Activated CD8-positive, alpha-beta memory T cell treated with anti-CD3 and anti-CD28 coated beads, Interleukin-2, amount 10 ng/mL, durations not matched to agents 7 days and 5 days (primary cell): ENCODE data around the gene DYNC1H1. TPM values are rescaled to one million over a fixed set of nuclear protein-coding genes. Genes with fewer than 3 reads are reported as not detected.
A peak's percentile ranks its signal among the peaks of the same experiment; 100 is the strongest.
"Not testable (repeated sequence)": the region's sequence is repeated elsewhere in the genome, so short reads cannot be mapped to it uniquely, and the experiment has no call there.

Experiments
- ATAC-seq: fragments of 150-1000 bp; cut with Tn5 transposase; one replicate; pipeline ENCODE4 v1.10.0; 2021; ENCODE audit warnings: moderate library complexity
- CTCF ChIA-PET: fragments of 350-600 bp; sonication (Branson Sonifier 250); formaldehyde crosslinking; loops from one replicate; lab custom pipeline; 2021; ENCODE audit warnings: antibody characterized with exemption; lab: Charles Lee
- DNase-seq: peaks from one replicate; pipeline ENCODE4 v3.0.0-alpha.2; 2020
- H3K27ac Mint-ChIP-seq: one replicate; pipeline ENCODE4 v1.8.0; 2021; ENCODE audit warnings: mild to moderate bottlenecking, mixed read lengths
- H3K27me3 Mint-ChIP-seq: one replicate; pipeline ENCODE4 v1.8.0; 2021; ENCODE audit warnings: mixed read lengths
- H3K36me3 Mint-ChIP-seq: one replicate; pipeline ENCODE4 v1.8.0; 2021; ENCODE audit warnings: mild to moderate bottlenecking, mixed read lengths
- H3K4me1 Mint-ChIP-seq: one replicate; pipeline ENCODE4 v1.8.0; 2021; ENCODE audit warnings: mixed read lengths
- H3K4me3 Mint-ChIP-seq: one replicate; pipeline ENCODE4 v1.8.0; 2021; ENCODE audit warnings: mild to moderate bottlenecking, moderate library complexity, mixed read lengths
- H3K9me3 Mint-ChIP-seq: one replicate; pipeline ENCODE4 v1.8.0; 2022; ENCODE audit warnings: low read depth, mixed read lengths
- total RNA-seq, 2 experiments: library from RNA; stranded (reverse); gene quantifications; one replicate each; pipeline ENCODE4 v1.2.3, GENCODE V29; 2021

The DYNC1H1 gene
- total RNA-seq, 2 experiments from 2014 or later = 308 to 325 TPM

DNA sequence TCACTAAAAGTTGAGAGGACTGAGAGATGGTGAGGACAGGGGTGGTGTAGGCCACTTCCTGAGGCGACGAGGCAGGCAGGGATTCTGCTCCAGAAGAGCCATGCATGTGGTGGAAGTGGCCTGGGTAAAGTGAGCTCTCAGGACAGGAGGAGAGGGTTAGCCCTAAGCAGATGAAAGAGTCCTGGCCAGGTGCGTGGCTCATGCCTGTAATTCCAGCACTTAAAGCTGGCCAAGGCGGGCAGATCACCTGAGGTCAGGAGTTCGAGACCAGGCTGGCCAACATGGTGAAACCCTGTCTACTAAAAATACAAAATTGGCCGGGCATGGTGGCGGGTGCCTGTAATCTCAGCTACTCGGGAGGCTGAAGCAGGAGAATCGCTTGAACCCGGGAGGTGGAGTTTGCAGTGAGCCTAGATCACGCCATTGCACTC, 114.0 kb downstream of the DYNC1H1 start:
- Mint-ChIP-seq H3K27ac (peak overlapping the region; percentile 29), H3K4me1 (peaks cover 33% of the 10 kb centered on the region), H3K36me3 (peaks cover 56% of the 10 kb centered on the region)
- H3K9me3 Mint-ChIP-seq, H3K27me3 Mint-ChIP-seq, ATAC-seq, DNase-seq, CTCF ChIA-PET, H3K4me3 Mint-ChIP-seq: not testable (repeated sequence)

- CTCF ChIA-PET = no interaction called here
- no peaks in the 10 kb centered on the region for H3K27me3 Mint-ChIP-seq
- DNase-seq (no peak), ATAC-seq (peak; percentile 13)
- peaks cover 62% of the 10 kb centered on the region for H3K36me3 Mint-ChIP-seq
- no peaks in the 10 kb centered on the region for H3K9me3 Mint-ChIP-seq
- peaks cover 38% of the 10 kb centered on the region for H3K4me1 Mint-ChIP-seq
- H3K27ac Mint-ChIP-seq = no peak overlapping the region
- H3K4me3 Mint-ChIP-seq = no peak overlapping the region
Measured at GRCh38 chr14:102078831-102079699, 114.7 kb downstream of the DYNC1H1 start.

- Mint-ChIP-seq H3K4me3 (no peak overlapping the region), H3K27me3 (no peaks in the 10 kb centered on the region), H3K36me3 (peaks cover 62% of the 10 kb centered on the region), H3K9me3 (no peaks in the 10 kb centered on the region), H3K4me1 (peaks cover 44% of the 10 kb centered on the region), H3K27ac (no peak overlapping the region)
- DNase-seq = no peak
- ATAC-seq = no peak
- CTCF ChIA-PET = no interaction called here
Measured at GRCh38 chr14:102079700-102079979, 115.3 kb downstream of the DYNC1H1 start.

- ATAC-seq = no peak
- H3K27ac Mint-ChIP-seq = peak overlapping the region; percentile 45
- H3K4me3 Mint-ChIP-seq = no peak overlapping the region
- CTCF ChIA-PET = no interaction called here
- DNase-seq = no peak
- no peaks in the 10 kb centered on the region for H3K9me3 Mint-ChIP-seq
- no peaks in the 10 kb centered on the region for H3K27me3 Mint-ChIP-seq
- H3K36me3 Mint-ChIP-seq = peaks cover 70% of the 10 kb centered on the region
- H3K4me1 Mint-ChIP-seq = peaks cover 52% of the 10 kb centered on the region
Measured at GRCh38 chr14:102080183-102081080, 116.1 kb downstream of the DYNC1H1 start.

- H3K4me3 Mint-ChIP-seq = no peak overlapping the region
- peak overlapping the region; percentile 49 for H3K27ac Mint-ChIP-seq
- peaks cover 79% of the 10 kb centered on the region for H3K36me3 Mint-ChIP-seq
- peaks cover 55% of the 10 kb centered on the region for H3K4me1 Mint-ChIP-seq
- CTCF ChIA-PET = no interaction called here
- no peaks in the 10 kb centered on the region for H3K9me3 Mint-ChIP-seq
- DNase-seq (no peak), ATAC-seq (no peak)
- H3K27me3 Mint-ChIP-seq = no peaks in the 10 kb centered on the region
Measured at GRCh38 chr14:102081231-102082080, 117.1 kb downstream of the DYNC1H1 start.

DNA sequence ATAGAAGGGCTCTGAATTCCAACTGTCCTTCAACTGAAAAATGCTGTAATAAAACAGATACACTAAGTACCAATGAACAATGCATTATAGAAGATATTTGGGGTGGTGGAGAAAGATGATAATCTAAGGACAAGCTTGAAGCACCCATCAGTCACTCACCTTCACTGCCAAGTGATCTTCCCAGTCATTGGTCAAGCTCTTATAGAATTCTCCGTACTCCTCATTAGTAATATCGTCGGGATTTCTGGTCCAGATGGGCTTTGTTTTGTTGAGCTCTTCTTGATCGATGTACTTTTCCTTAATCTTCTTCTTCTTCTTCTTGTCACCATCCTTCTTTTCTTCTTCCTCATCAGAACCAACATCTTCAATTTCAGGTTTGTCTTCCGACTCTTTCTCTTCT, 120.1 kb downstream of the DYNC1H1 start:
- Mint-ChIP-seq H3K36me3 (peaks cover 68% of the 10 kb centered on the region), H3K27ac (peak overlapping the region; percentile 93), H3K4me3 (peak overlapping the region; percentile 93), H3K4me1 (peaks cover 66% of the 10 kb centered on the region)
- CTCF ChIA-PET = interaction anchor here (0.6 to 2.6 kb wide), 6 partner anchors 9 to 363 kb away, joined by 3 to 12 read pairs (median 5); no protein-coding TSS in a partner anchor
- not testable (repeated sequence) for DNase-seq, ATAC-seq, H3K27me3 Mint-ChIP-seq, H3K9me3 Mint-ChIP-seq

- Mint-ChIP-seq H3K4me1 (peaks cover 68% of the 10 kb centered on the region), H3K36me3 (peaks cover 65% of the 10 kb centered on the region), H3K27me3 (no peaks in the 10 kb centered on the region), H3K27ac (peak overlapping the region; percentile 93), H3K9me3 (no peaks in the 10 kb centered on the region), H3K4me3 (peak overlapping the region; percentile 93)
- DNase-seq (no peak), ATAC-seq (no peak)
- CTCF ChIA-PET = interaction anchor here (1.5 to 2.6 kb wide), 4 partner anchors 11 to 363 kb away, joined by 5 to 12 read pairs (median 6); no protein-coding TSS in a partner anchor
Measured at GRCh38 chr14:102084931-102085330, 120.6 kb downstream of the DYNC1H1 start.

DNA sequence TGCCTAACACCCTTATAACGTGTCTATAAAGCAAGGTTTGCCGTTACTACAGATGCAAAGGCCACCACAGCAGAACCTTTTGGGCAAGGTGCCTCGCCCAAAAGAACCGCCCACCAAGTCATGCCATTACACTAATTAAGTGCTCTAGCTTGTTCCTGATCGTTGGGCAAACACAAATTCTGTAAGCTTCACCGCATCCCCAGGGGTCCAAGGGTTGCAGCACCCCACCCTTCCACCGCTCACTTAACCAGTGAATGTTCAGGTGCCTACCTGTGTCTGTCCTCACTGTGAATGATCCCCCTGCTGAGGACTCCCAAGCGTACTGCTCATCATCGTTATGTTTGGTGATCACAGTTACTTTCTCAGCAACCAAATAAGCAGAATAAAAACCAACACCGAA, 121.1 kb downstream of the DYNC1H1 start:
- ATAC-seq = no peak
- Mint-ChIP-seq H3K9me3 (no peaks in the 10 kb centered on the region), H3K27ac (peak overlapping the region; percentile 93), H3K36me3 (peaks cover 59% of the 10 kb centered on the region), H3K27me3 (no peaks in the 10 kb centered on the region), H3K4me3 (peak overlapping the region; percentile 93), H3K4me1 (peaks cover 66% of the 10 kb centered on the region)
- peak; percentile 43 for DNase-seq
- CTCF ChIA-PET = interaction anchor here (1.5 to 2.6 kb wide), 5 partner anchors 11 to 364 kb away, joined by 5 to 12 read pairs (median 5); no protein-coding TSS in a partner anchor

DNA sequence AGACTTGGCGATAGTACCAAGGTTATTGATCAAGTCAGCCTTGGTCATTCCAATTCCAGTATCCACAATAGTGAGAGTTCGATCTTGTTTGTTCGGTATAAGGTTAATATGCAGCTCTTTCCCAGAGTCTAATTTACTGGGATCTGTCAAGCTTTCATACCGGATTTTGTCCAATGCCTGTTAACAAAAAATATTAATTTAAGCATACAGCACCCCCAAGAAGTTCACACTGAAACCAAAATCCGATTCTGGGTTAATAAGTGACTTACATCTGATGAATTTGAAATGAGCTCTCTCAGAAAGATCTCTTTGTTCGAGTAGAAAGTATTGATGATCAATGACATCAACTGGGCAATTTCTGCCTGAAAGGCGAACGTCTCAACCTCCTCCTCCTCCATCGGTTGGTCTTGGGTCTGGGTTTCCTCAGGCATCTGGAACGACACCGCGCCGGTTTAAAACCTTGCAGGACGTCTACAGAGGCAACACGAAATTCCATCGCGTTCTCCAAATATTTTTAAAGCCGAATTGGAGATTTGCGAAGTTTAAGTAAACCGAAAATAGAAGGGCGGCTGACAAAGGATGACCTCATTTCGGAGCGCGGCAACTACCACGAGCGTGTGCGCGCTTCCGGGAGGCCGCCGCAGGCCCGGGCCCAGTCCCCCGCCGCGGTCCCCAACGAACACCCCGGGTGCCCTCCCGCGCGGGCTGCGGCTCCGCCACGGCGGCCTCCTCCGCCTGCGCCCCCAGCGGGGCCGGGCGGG, 121.8 kb downstream of the DYNC1H1 start:
- Mint-ChIP-seq H3K27ac (peak overlapping the region; percentile 93), H3K4me3 (peak overlapping the region; percentile 93), H3K4me1 (peaks cover 59% of the 10 kb centered on the region), H3K27me3 (no peaks in the 10 kb centered on the region), H3K9me3 (no peaks in the 10 kb centered on the region), H3K36me3 (peaks cover 53% of the 10 kb centered on the region)
- CTCF ChIA-PET = interaction anchor here (0.5 to 2.6 kb wide), 5 partner anchors 10 to 365 kb away, joined by 4 to 12 read pairs (median 5); no protein-coding TSS in a partner anchor
- DNase-seq (peak; percentile 79), ATAC-seq (peak; percentile 48)

- Mint-ChIP-seq H3K27me3 (no peaks in the 10 kb centered on the region), H3K36me3 (peaks cover 48% of the 10 kb centered on the region), H3K4me1 (peaks cover 55% of the 10 kb centered on the region), H3K27ac (peak overlapping the region; percentile 91), H3K4me3 (peak overlapping the region; percentile 73), H3K9me3 (no peaks in the 10 kb centered on the region)
- CTCF ChIA-PET = interaction anchor here (0.5 to 2.6 kb wide), 3 partner anchors 10 to 230 kb away, joined by 4 to 12 read pairs (median 5); no protein-coding TSS in a partner anchor
- ATAC-seq (no peak), DNase-seq (no peak)
Measured at GRCh38 chr14:102086709-102086971, 122.3 kb downstream of the DYNC1H1 start.

GRCh38 chr14:102086972-102087761, 122.8 kb downstream of the DYNC1H1 start, which contains the start of gene HSP90AA1:
Gene HSP90AA1 (minus strand): TSS chr14:102087044. CDS start chr14:102086378, 666 bp downstream.
- H3K27me3 Mint-ChIP-seq = no peaks in the 10 kb centered on the region
- H3K9me3 Mint-ChIP-seq = no peaks in the 10 kb centered on the region
- peak within 1 kb of the TSS; percentile 93 for H3K4me3 Mint-ChIP-seq
- ATAC-seq = peak; percentile 75
- H3K4me1 Mint-ChIP-seq = peaks cover 50% of the 10 kb centered on the region
- CTCF ChIA-PET = interaction anchor here (0.6 to 2.6 kb wide), 8 partner anchors 10 to 807 kb away, joined by 3 to 15 read pairs (median 4); no protein-coding TSS in a partner anchor
- peak; percentile 95 for DNase-seq
- peak within 1 kb of the TSS; percentile 93 for H3K27ac Mint-ChIP-seq
- H3K36me3 Mint-ChIP-seq = peaks cover 42% of the 10 kb centered on the region
